Panc1 (cell line): ENCODE data around the gene UXS1.

ENCODE experiments used
- CTCF ChIP-seq: fragments of 450-650 bp; IDR thresholded peaks from 2 replicates; pipeline ENCODE4 v1.5.1; 2017; ENCODE audit warnings: mild to moderate bottlenecking
- POLR2AphosphoS5 ChIP-seq: IDR thresholded peaks from 2 replicates; pipeline ENCODE4 v1.6.1; 2012; ENCODE audit warnings: mild to moderate bottlenecking, low read depth, low read length, moderate library complexity

- TF ChIP-seq CTCF (no peak), POLR2AphosphoS5 (no peak)
These were observed 130.9 kb downstream of the UXS1 start for GRCh38 chr2:106063181-106063580.
